Keratinocyte (primary cell): ENCODE data around the gene TRIM67. TPM values are rescaled to one million over a fixed set of nuclear protein-coding genes. Genes with fewer than 3 reads are reported as not detected.

Experiments used
- DNase-seq: peaks from one replicate; pipeline ENCODE4 v3.0.0-alpha.2; 2011; ENCODE audit warnings: low read depth, missing footprints, low spot score
- FAIRE-seq: peaks from 2 replicates; lab custom pipeline; 2011; peaks lifted over from hg19 to GRCh38; lab: Jason Lieb, UNC
- H2AFZ ChIP-seq: 2 replicates; pipeline ENCODE4 v1.6.0; 2012; ENCODE audit warnings: low read length, control low read depth, inconsistent platforms; ENCODE audit not compliant: control insufficient read depth
- H3K27ac ChIP-seq: 2 replicates; pipeline ENCODE4 v1.5.1; 2011; ENCODE audit warnings: low read length; ENCODE audit not compliant: control insufficient read depth, insufficient read depth
- H3K27me3 ChIP-seq: 3 replicates; pipeline ENCODE4 v1.6.0; 2011; ENCODE audit warnings: low read length; ENCODE audit not compliant: control insufficient read depth, insufficient read depth; ENCODE audit errors: extremely low read depth
- H3K36me3 ChIP-seq, 2 experiments: 2 replicates in 1 of 2; 3 replicates in 1 of 2; pipeline ENCODE4 v1.5.1; 2011; ENCODE audit warnings: low read length in 2 of 2, mild to moderate bottlenecking in 1 of 2; ENCODE audit not compliant: control insufficient read depth in 2 of 2, insufficient read depth in 2 of 2; ENCODE audit errors: extremely low read depth in 1 of 2
- H3K4me1 ChIP-seq: 3 replicates; pipeline ENCODE4 v1.5.1; 2011; ENCODE audit warnings: low read length; ENCODE audit not compliant: control insufficient read depth, insufficient read depth; ENCODE audit errors: extremely low read depth
- H3K4me2 ChIP-seq: 3 replicates; pipeline ENCODE4 v1.6.0; 2011; ENCODE audit warnings: low read depth, low read length; ENCODE audit not compliant: control insufficient read depth, insufficient read depth; ENCODE audit errors: extremely low read depth
- H3K4me3 ChIP-seq, 3 experiments: fragments of 200-600 bp in 1 of 3; sonication (generic) in 1 of 3; 2 replicates in 2 of 3; 3 replicates in 1 of 3; pipeline ENCODE4 v1.5.1; 2011 to 2016; ENCODE audit warnings: low read length in 3 of 3, mild to moderate bottlenecking in 3 of 3, control low read depth in 2 of 3, inconsistent platforms in 1 of 3, low read depth in 1 of 3, mixed read lengths in 1 of 3, mixed run types in 1 of 3, moderate library complexity in 1 of 3; ENCODE audit not compliant: control insufficient read depth in 2 of 3, insufficient read depth in 2 of 3; ENCODE audit errors: extremely low read depth in 1 of 3
- H3K79me2 ChIP-seq: 2 replicates; pipeline ENCODE4 v1.6.0; 2012; ENCODE audit warnings: low read length; ENCODE audit not compliant: control insufficient read depth, insufficient read depth
- H3K9ac ChIP-seq: 3 replicates; pipeline ENCODE4 v1.6.0; 2011; ENCODE audit warnings: low read length; ENCODE audit not compliant: control insufficient read depth, insufficient read depth; ENCODE audit errors: extremely low read depth
- H3K9me1 ChIP-seq: 3 replicates; pipeline ENCODE4 v1.6.0; 2011; ENCODE audit warnings: low read length; ENCODE audit not compliant: control insufficient read depth, insufficient read depth; ENCODE audit errors: extremely low read depth
- H3K9me3 ChIP-seq: 2 replicates; pipeline ENCODE4 v1.5.1; 2012; ENCODE audit warnings: low read depth, low read length; ENCODE audit not compliant: control insufficient read depth
- H4K20me1 ChIP-seq: 3 replicates; pipeline ENCODE4 v1.6.0; 2011; ENCODE audit warnings: low read length; ENCODE audit not compliant: control insufficient read depth, insufficient read depth; ENCODE audit errors: extremely low read depth
- CTCF ChIP-seq, 3 experiments: IDR thresholded peaks in 1 of 3; conservative IDR thresholded peaks in 1 of 3; optimal IDR thresholded peaks in 1 of 3; 2 replicates in 2 of 3; 3 replicates in 1 of 3; pipeline versions ENCODE3 to v1.5.1; 2011; ENCODE audit warnings: low read length in 3 of 3, mild to moderate bottlenecking in 3 of 3, moderate library complexity in 2 of 3, control low read depth in 1 of 3, inconsistent platforms in 1 of 3; ENCODE audit not compliant: insufficient read depth in 2 of 3; ENCODE audit errors: extremely low read depth in 1 of 3
- EZH2 ChIP-seq: IDR thresholded peaks from one replicate; pipeline ENCODE4 v1.6.1; 2012; ENCODE audit warnings: inconsistent platforms, mild to moderate bottlenecking, low read length, moderate library complexity
- dilution Hi-C: fragments of 300-500 bp; cut with MboI; formaldehyde crosslinking; loops from one replicate; pipeline ENCODE4 v1.7.0; 2020; ENCODE audit warnings: low sequenced_read_pairs; ENCODE audit not compliant: extremely low pct_ligation_motif_present
- polyA plus RNA-seq, 5 experiments: library from polyadenylated mRNA; depleted of rRNA in 3 of 5; stranded (reverse) in 3 of 5; stranded (forward) in 1 of 5; unstranded in 1 of 5; fragments of >200 nt; gene quantifications; 1 replicate in 1 of 5; 2 replicates in 3 of 5; 3 replicates in 1 of 5; pipeline versions ENCODE4 v1.2.1 to v1.2.3, GENCODE V29; 2011 to 2012; ENCODE audit warnings: missing spikeins in 2 of 5, low read depth in 1 of 5, low replicate concordance in 1 of 5

Gene TRIM67
- polyA plus RNA-seq, 1 donor (not counting 4 experiments of a cell fraction or from before 2014, with no cell fraction given): not detected

GRCh38 chr1:231190456-231190855 is 28.6 kb downstream of the TRIM67 start:
- DNase-seq (no peak), FAIRE-seq (no peak)
- no peaks in the 10 kb centered on the region for H3K9me1 ChIP-seq
- no peaks in the 10 kb centered on the region for H3K36me3 ChIP-seq
- H2AFZ ChIP-seq: no peak overlapping the region
- no peaks in the 10 kb centered on the region for H4K20me1 ChIP-seq
- H3K27me3 ChIP-seq: peaks cover 8% of the 10 kb centered on the region
- no peaks in the 10 kb centered on the region for H3K4me1 ChIP-seq
- H3K9me3 ChIP-seq: no peaks in the 10 kb centered on the region
- TF ChIP-seq CTCF (optimal IDR thresholded peaks at IDR 0.05 in 1 of 3, IDR thresholded peaks at IDR 0.05 in 1 of 3, conservative IDR thresholded peaks at IDR 0.05 in 1 of 3; ENCODE audit: extremely low read depth in 1 of 3, insufficient read depth in 2 of 3, low read length in 3 of 3): no peak
- no peak for TF ChIP-seq EZH2
- dilution Hi-C loops: no loop called here
- no peak overlapping the region for H3K4me3 ChIP-seq
- H3K27ac ChIP-seq: no peak overlapping the region
- H3K4me2 ChIP-seq: no peak overlapping the region
- no peak overlapping the region for H3K9ac ChIP-seq
- H3K79me2 ChIP-seq: no peaks in the 10 kb centered on the region

GRCh38 chr1:231192620-231193163 is 30.8 kb downstream of the TRIM67 start:
- H3K79me2 ChIP-seq: no peaks in the 10 kb centered on the region
- no peak for FAIRE-seq
- no peaks in the 10 kb centered on the region for H3K9me3 ChIP-seq
- no peaks in the 10 kb centered on the region for H3K36me3 ChIP-seq
- no peak for TF ChIP-seq CTCF (optimal IDR thresholded peaks at IDR 0.05 in 1 of 3, IDR thresholded peaks at IDR 0.05 in 1 of 3, conservative IDR thresholded peaks at IDR 0.05 in 1 of 3; ENCODE audit: extremely low read depth in 1 of 3, insufficient read depth in 2 of 3, low read length in 3 of 3)
- no peak for TF ChIP-seq EZH2
- DNase-seq: no peak
- no peak overlapping the region for H3K4me3 ChIP-seq
- H3K27ac ChIP-seq: no peak overlapping the region
- H4K20me1 ChIP-seq: no peaks in the 10 kb centered on the region
- no peak overlapping the region for H3K9ac ChIP-seq
- H3K4me2 ChIP-seq: no peak overlapping the region
- H3K4me1 ChIP-seq: no peaks in the 10 kb centered on the region
- H3K9me1 ChIP-seq: no peaks in the 10 kb centered on the region
- H3K27me3 ChIP-seq: peaks cover 5% of the 10 kb centered on the region
- dilution Hi-C loops: no loop called here
- no peak overlapping the region for H2AFZ ChIP-seq
